ENCODE results near the gene POU6F1. TPM values are rescaled to one million over a fixed set of nuclear protein-coding genes. Genes with fewer than 3 reads are reported as not detected.

POU6F1 gene
- total RNA-seq, 1 donor from 2014 or later, result 10.8 TPM

DNA sequence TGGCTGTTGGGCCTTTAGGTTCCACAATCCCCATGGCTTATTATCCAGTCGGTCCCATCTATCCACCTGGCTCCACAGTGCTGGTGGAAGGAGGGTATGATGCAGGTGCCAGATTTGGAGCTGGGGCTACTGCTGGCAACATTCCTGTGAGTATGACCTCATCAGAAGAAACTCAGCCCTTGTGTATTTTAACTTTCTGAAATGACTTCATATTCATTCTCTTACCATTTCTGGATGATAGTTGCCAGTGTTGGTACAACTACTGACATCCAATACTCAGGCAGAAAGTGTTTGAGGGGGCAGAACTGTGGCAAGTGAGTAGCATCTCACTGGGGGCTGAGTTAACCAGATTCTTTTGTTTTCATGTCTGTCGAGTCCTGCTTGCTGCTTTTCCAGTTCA, 23.1 kb upstream of the POU6F1 start:
- DNase-seq (ENCODE audit: low spot score), result no peak
- TF ChIP-seq, protein P1, sequence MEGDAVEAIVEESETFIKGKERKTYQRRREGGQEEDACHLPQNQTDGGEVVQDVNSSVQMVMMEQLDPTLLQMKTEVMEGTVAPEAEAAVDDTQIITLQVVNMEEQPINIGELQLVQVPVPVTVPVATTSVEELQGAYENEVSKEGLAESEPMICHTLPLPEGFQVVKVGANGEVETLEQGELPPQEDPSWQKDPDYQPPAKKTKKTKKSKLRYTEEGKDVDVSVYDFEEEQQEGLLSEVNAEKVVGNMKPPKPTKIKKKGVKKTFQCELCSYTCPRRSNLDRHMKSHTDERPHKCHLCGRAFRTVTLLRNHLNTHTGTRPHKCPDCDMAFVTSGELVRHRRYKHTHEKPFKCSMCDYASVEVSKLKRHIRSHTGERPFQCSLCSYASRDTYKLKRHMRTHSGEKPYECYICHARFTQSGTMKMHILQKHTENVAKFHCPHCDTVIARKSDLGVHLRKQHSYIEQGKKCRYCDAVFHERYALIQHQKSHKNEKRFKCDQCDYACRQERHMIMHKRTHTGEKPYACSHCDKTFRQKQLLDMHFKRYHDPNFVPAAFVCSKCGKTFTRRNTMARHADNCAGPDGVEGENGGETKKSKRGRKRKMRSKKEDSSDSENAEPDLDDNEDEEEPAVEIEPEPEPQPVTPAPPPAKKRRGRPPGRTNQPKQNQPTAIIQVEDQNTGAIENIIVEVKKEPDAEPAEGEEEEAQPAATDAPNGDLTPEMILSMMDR (IDR thresholded peaks at IDR 0.05; ENCODE audit: unreplicated experiment), result no peak
- Mint-ChIP-seq H3K9me3 (ENCODE audit: unreplicated experiment) (no peaks in the 10 kb centered on the region), H3K36me3 (ENCODE audit: low read depth, unreplicated experiment) (peaks cover 41% of the 10 kb centered on the region), H3K27ac (ENCODE audit: unreplicated experiment) (peak overlapping the region; percentile 81), H3K4me3 (ENCODE audit: unreplicated experiment) (peak overlapping the region; percentile 76), H3K27me3 (ENCODE audit: unreplicated experiment) (peaks cover 14% of the 10 kb centered on the region), H3K4me1 (ENCODE audit: unreplicated experiment) (peaks cover 48% of the 10 kb centered on the region)

DNA sequence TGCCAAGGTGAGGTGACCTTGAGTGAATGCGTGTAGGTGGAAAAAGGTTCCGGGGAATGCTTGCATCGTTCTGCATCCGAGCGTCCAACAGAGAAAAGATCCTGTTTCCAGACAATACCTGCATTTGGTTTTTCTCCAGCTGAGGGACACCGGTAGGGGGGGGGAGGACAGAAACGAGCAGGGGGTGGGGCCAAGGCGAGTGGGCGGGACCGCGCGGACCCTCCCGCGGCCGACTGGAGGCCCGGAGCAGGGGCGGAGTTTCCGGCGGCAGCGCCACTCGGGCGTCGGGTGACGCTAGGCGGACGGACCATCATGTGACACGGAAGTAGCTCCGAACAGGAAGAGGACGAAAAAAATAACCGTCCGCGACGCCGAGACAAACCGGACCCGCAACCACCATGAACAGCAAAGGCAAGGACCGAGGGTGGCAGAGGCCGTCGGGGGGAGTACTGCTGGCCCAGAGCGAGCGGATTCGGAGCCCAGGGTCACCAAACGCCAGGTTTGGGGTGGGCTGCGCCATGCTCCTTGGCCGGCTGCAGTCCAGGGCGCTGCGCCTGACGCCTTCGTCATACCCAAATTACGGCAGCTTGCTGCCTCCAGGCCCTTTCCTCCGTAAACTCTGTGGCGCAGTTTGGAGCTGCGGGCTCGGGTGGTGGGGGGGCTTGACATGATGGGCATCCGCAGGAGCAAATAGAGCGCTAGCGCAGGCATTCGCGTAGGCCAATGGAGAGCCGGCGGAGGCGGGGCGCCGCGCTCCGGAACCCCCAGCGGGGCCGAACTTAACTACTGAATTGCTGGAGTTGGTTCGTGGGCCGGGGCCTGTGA, 20.9 kb upstream of the POU6F1 start, which contains the start of gene DAZAP2:
Gene DAZAP2 (plus strand): TSS at position 317 of the 825 bp plus-strand sequence. CDS start 82 bp downstream, at position 399.
- peak within 1 kb of the TSS; percentile 94 for H3K4me3 Mint-ChIP-seq (ENCODE audit: unreplicated experiment)
- peaks cover 34% of the 10 kb centered on the region for H3K4me1 Mint-ChIP-seq (ENCODE audit: unreplicated experiment)
- peaks cover 27% of the 10 kb centered on the region for H3K36me3 Mint-ChIP-seq (ENCODE audit: low read depth, unreplicated experiment)
- H3K27ac Mint-ChIP-seq (ENCODE audit: unreplicated experiment), result peak within 1 kb of the TSS; percentile 98
- H3K27me3 Mint-ChIP-seq (ENCODE audit: unreplicated experiment), result peaks cover 14% of the 10 kb centered on the region
- DNase-seq (ENCODE audit: low spot score), result peak; percentile 96
- no peaks in the 10 kb centered on the region for H3K9me3 Mint-ChIP-seq (ENCODE audit: unreplicated experiment)
- TF ChIP-seq, protein P1 (IDR thresholded peaks at IDR 0.05; ENCODE audit: unreplicated experiment), result no peak

DNA sequence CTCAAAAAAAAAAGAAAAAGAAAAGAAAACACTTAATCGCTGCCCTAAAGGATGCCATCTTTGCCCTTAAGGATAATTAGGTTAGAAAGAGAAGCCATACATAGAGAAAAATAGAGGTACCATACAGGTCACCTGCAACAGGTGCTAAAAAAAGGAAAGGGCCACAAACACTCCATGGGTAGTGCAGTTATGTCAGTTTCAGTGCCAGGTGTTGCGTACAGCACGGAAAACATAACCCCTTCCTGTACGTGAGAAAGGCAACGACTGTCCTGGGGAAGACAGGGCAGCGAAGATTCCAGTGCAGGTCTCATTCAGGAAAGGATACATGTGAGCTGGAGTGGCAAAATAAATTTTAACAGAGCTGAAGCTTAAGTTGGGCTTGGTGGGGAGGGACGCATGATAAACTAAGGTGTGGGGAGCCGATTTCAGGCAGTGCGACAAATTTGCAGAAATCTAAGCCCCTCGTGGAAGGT, 20.2 kb upstream of the POU6F1 start:
- TF ChIP-seq, protein P1 (IDR thresholded peaks at IDR 0.05; ENCODE audit: unreplicated experiment), result no peak
- no peak for DNase-seq (ENCODE audit: low spot score)
- Mint-ChIP-seq H3K9me3 (ENCODE audit: unreplicated experiment) (no peaks in the 10 kb centered on the region), H3K4me3 (ENCODE audit: unreplicated experiment) (peak overlapping the region; percentile 94), H3K36me3 (ENCODE audit: low read depth, unreplicated experiment) (peaks cover 25% of the 10 kb centered on the region), H3K27me3 (ENCODE audit: unreplicated experiment) (peaks cover 13% of the 10 kb centered on the region), H3K27ac (ENCODE audit: unreplicated experiment) (peak overlapping the region; percentile 98), H3K4me1 (ENCODE audit: unreplicated experiment) (peaks cover 33% of the 10 kb centered on the region)

DNA sequence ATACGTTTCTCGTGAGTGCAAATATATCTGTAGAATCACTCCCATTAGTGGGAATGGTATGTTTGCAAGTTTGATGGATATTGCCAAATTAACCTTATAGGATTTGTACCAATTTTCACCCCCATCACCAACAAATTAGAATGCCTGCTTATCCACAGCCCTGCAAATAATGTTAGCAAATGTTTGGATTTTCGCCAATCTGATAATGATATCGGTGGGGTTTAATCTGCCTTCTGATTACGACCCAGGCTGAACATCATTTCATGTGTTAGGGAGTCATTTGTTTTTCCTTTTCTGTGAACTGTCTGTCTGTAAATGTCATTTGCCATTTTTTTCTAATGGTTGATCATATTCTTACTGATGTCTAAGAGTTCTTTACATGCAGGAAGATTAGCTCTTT, 16.7 kb upstream of the POU6F1 start:
- H3K27ac Mint-ChIP-seq (ENCODE audit: unreplicated experiment), result no peak overlapping the region
- H3K4me1 Mint-ChIP-seq (ENCODE audit: unreplicated experiment), result peaks cover 10% of the 10 kb centered on the region
- H3K27me3 Mint-ChIP-seq (ENCODE audit: unreplicated experiment), result peaks cover 6% of the 10 kb centered on the region

More for the DNA sequence above, 16.7 kb upstream of the POU6F1 start:
- no peak for DNase-seq (ENCODE audit: low spot score)
- no peaks in the 10 kb centered on the region for H3K9me3 Mint-ChIP-seq (ENCODE audit: unreplicated experiment)
- peaks cover 14% of the 10 kb centered on the region for H3K36me3 Mint-ChIP-seq (ENCODE audit: low read depth, unreplicated experiment)
- no peak overlapping the region for H3K4me3 Mint-ChIP-seq (ENCODE audit: unreplicated experiment)
- TF ChIP-seq, protein P1 (IDR thresholded peaks at IDR 0.05; ENCODE audit: unreplicated experiment), result no peak

Data from endothelial cell (in vitro differentiated cells).